ENCODE results near the gene CTBP1. TPM values are rescaled to one million over a fixed set of nuclear protein-coding genes. Genes with fewer than 3 reads are reported as not detected.

The CTBP1 gene
- polyA plus RNA-seq, 1 donor from 2014 or later: 325 TPM

- Histone ChIP-seq H3F3A (ENCODE audit: insufficient read depth, low read length, poor library complexity, severe bottlenecking) (no peaks in the 10 kb centered on the region), H3K9ac (ENCODE audit: low read length) (no peak overlapping the region), H4K20me1 (ENCODE audit: insufficient read depth) (no peaks in the 10 kb centered on the region), H2AFZ (ENCODE audit: low read depth, low read length) (no peak overlapping the region), H3K9me2 (ENCODE audit: insufficient read depth, low read length) (no peaks in the 10 kb centered on the region), H3K9me3 (ENCODE audit: low read length) (no peaks in the 10 kb centered on the region), H3K36me3 (ENCODE audit: insufficient read depth, low read length) (no peaks in the 10 kb centered on the region), H3K27ac (ENCODE audit: low read length) (no peak overlapping the region), H3K79me2 (replicated peaks; ENCODE audit: insufficient read depth, low read length) (peaks cover 49% of the 10 kb centered on the region), H3K4me3 (ENCODE audit: low read length) (no peak overlapping the region), H3K27me3 (ENCODE audit: insufficient read depth, low read depth, low read length) (no peaks in the 10 kb centered on the region), H3K4me2 (ENCODE audit: low read length) (no peak overlapping the region)
- TF ChIP-seq TAF1 (IDR thresholded peaks at IDR 0.05; ENCODE audit: low read depth) (no peak), RAD21 (conservative IDR thresholded peaks at IDR 0.05) (no peak), EP300 (conservative IDR thresholded peaks at IDR 0.05; ENCODE audit: poor library complexity, severe bottlenecking) (no peak), EZH2 (IDR thresholded peaks at IDR 0.05; ENCODE audit: borderline replicate concordance, insufficient read depth, low read length, poor library complexity, severe bottlenecking) (no peak), SMC3 (conservative IDR thresholded peaks at IDR 0.05; ENCODE audit: poor library complexity) (no peak), POLR2AphosphoS5 (IDR thresholded peaks at IDR 0.05) (no peak), CTCF (IDR thresholded peaks at IDR 0.05; ENCODE audit: poor library complexity, severe bottlenecking) (no peak), MXI1 (conservative IDR thresholded peaks at IDR 0.05; ENCODE audit: poor library complexity, severe bottlenecking) (no peak), REST (IDR thresholded peaks at IDR 0.05; ENCODE audit: borderline replicate concordance) (no peak)
Observed at GRCh38 chr4:1296324-1297022, 47.5 kb upstream of the CTBP1 start.

- H3K36me3 ChIP-seq (ENCODE audit: insufficient read depth, low read length): no peaks in the 10 kb centered on the region
- H3K4me2 ChIP-seq (ENCODE audit: low read length): no peak overlapping the region
- no peak for TF ChIP-seq CTCF (IDR thresholded peaks at IDR 0.05; ENCODE audit: poor library complexity, severe bottlenecking)
- no peak for TF ChIP-seq TAF1 (IDR thresholded peaks at IDR 0.05; ENCODE audit: low read depth)
- TF ChIP-seq POLR2AphosphoS5 (IDR thresholded peaks at IDR 0.05): no peak
- no peak for TF ChIP-seq RAD21 (conservative IDR thresholded peaks at IDR 0.05)
- no peak for TF ChIP-seq SMC3 (conservative IDR thresholded peaks at IDR 0.05; ENCODE audit: poor library complexity)
- no peak for TF ChIP-seq EP300 (conservative IDR thresholded peaks at IDR 0.05; ENCODE audit: poor library complexity, severe bottlenecking)
- no peak for TF ChIP-seq EZH2 (IDR thresholded peaks at IDR 0.05; ENCODE audit: borderline replicate concordance, insufficient read depth, low read length, poor library complexity, severe bottlenecking)
- no peak for TF ChIP-seq REST (IDR thresholded peaks at IDR 0.05; ENCODE audit: borderline replicate concordance)
- TF ChIP-seq MXI1 (conservative IDR thresholded peaks at IDR 0.05; ENCODE audit: poor library complexity, severe bottlenecking): no peak
- no peaks in the 10 kb centered on the region for H3F3A ChIP-seq (ENCODE audit: insufficient read depth, low read length, poor library complexity, severe bottlenecking)
- peaks cover 58% of the 10 kb centered on the region for H3K79me2 ChIP-seq (replicated peaks; ENCODE audit: insufficient read depth, low read length)
- H4K20me1 ChIP-seq (ENCODE audit: insufficient read depth): no peaks in the 10 kb centered on the region
- no peaks in the 10 kb centered on the region for H3K9me2 ChIP-seq (ENCODE audit: insufficient read depth, low read length)
- no peak overlapping the region for H3K9ac ChIP-seq (ENCODE audit: low read length)
- no peak overlapping the region for H3K27ac ChIP-seq (ENCODE audit: low read length)
- H2AFZ ChIP-seq (ENCODE audit: low read depth, low read length): no peak overlapping the region
- H3K27me3 ChIP-seq (ENCODE audit: insufficient read depth, low read depth, low read length): no peaks in the 10 kb centered on the region
- H3K9me3 ChIP-seq (ENCODE audit: low read length): no peaks in the 10 kb centered on the region
- H3K4me3 ChIP-seq (ENCODE audit: low read length): no peak overlapping the region
Observed at GRCh38 chr4:1295405-1296055, 46.6 kb upstream of the CTBP1 start.
